Chondrocyte (in vitro differentiated cells): Measurements from ENCODE around the gene PTPMT1. TPM values are rescaled to one million over a fixed set of nuclear protein-coding genes. Genes with fewer than 3 reads are reported as not detected.

ENCODE experiments used
- DNase-seq: peaks from one replicate; pipeline ENCODE4 v3.0.0; 2021; ENCODE audit warnings: mixed read lengths, low spot score
- H3K27ac Mint-ChIP-seq: one replicate; pipeline ENCODE4 v1.8.0; 2021; ENCODE audit warnings: mild to moderate bottlenecking, moderate library complexity, mixed read lengths; ENCODE audit not compliant: unreplicated experiment
- H3K27me3 Mint-ChIP-seq: 2 replicates; pipeline ENCODE4 v1.8.0; 2021; ENCODE audit warnings: low read depth, mixed read lengths
- H3K36me3 Mint-ChIP-seq: 2 replicates; pipeline ENCODE4 v1.8.0; 2021; ENCODE audit warnings: low read depth, mixed read lengths
- H3K4me1 Mint-ChIP-seq: 2 replicates; pipeline ENCODE4 v1.8.0; 2021; ENCODE audit warnings: low read depth, mild to moderate bottlenecking, mixed read lengths
- H3K4me3 Mint-ChIP-seq: one replicate; pipeline ENCODE4 v1.8.0; 2021; ENCODE audit warnings: mild to moderate bottlenecking, moderate library complexity, mixed read lengths; ENCODE audit not compliant: unreplicated experiment
- H3K9me3 Mint-ChIP-seq: 2 replicates; pipeline ENCODE4 v1.8.0; 2021; ENCODE audit warnings: low read depth, mixed read lengths
- CTCF ChIP-seq: fragments of 200-600 bp; sonication (generic); IDR thresholded peaks from 2 replicates; pipeline ENCODE4 v1.5.0; 2021; ENCODE audit warnings: antibody characterized with exemption, mild to moderate bottlenecking, moderate library complexity
- total RNA-seq: library from RNA; stranded (reverse); gene quantifications from 3 replicates; pipeline ENCODE4 v1.2.1, GENCODE V29; 2021

PTPMT1 gene
- total RNA-seq, 1 donor from 2014 or later, result 43.5 TPM

GRCh38 chr11:47591764-47592163 lies 26.4 kb downstream of the PTPMT1 start:
- Mint-ChIP-seq H3K27me3 (peaks cover 35% of the 10 kb centered on the region), H3K4me3 (no peak overlapping the region), H3K9me3 (no peaks in the 10 kb centered on the region), H3K36me3 (peaks cover 2% of the 10 kb centered on the region), H3K27ac (no peak overlapping the region), H3K4me1 (peaks cover 8% of the 10 kb centered on the region)
- no peak for TF ChIP-seq CTCF
- DNase-seq, result no peak

- Mint-ChIP-seq H3K27me3 (peaks cover 35% of the 10 kb centered on the region), H3K4me1 (peaks cover 8% of the 10 kb centered on the region), H3K9me3 (no peaks in the 10 kb centered on the region), H3K4me3 (no peak overlapping the region), H3K36me3 (peaks cover 2% of the 10 kb centered on the region), H3K27ac (no peak overlapping the region)
- DNase-seq, result no peak
- no peak for TF ChIP-seq CTCF
These were observed 26.9 kb downstream of the PTPMT1 start for GRCh38 chr11:47592251-47592650.

GRCh38 chr11:47592970-47593369 lies 27.6 kb downstream of the PTPMT1 start:
- peaks cover 2% of the 10 kb centered on the region for H3K36me3 Mint-ChIP-seq
- H3K4me1 Mint-ChIP-seq, result peaks cover 8% of the 10 kb centered on the region
- no peaks in the 10 kb centered on the region for H3K9me3 Mint-ChIP-seq
- no peak overlapping the region for H3K27ac Mint-ChIP-seq
- peaks cover 35% of the 10 kb centered on the region for H3K27me3 Mint-ChIP-seq
- no peak overlapping the region for H3K4me3 Mint-ChIP-seq
- no peak for DNase-seq
- no peak for TF ChIP-seq CTCF

- peaks cover 2% of the 10 kb centered on the region for H3K36me3 Mint-ChIP-seq
- peak overlapping the region; percentile 33 for H3K4me3 Mint-ChIP-seq
- H3K9me3 Mint-ChIP-seq, result no peaks in the 10 kb centered on the region
These were observed 28.1 kb downstream of the PTPMT1 start for GRCh38 chr11:47593492-47593933.

More at GRCh38 chr11:47593492-47593933, 28.1 kb downstream of the PTPMT1 start:
- TF ChIP-seq CTCF, result no peak
- peaks cover 35% of the 10 kb centered on the region for H3K27me3 Mint-ChIP-seq
- H3K4me1 Mint-ChIP-seq, result peaks cover 8% of the 10 kb centered on the region
- H3K27ac Mint-ChIP-seq, result no peak overlapping the region
- DNase-seq, result no peak
